LNCaP clone FGC (cell line): ENCODE results near the gene CTNNBL1.

ENCODE experiments used
- DNase-seq: peaks from one replicate; pipeline ENCODE4 v3.0.0-alpha.2; 2011; ENCODE audit warnings: low read depth
- H3K4me3 ChIP-seq: 2 replicates; pipeline ENCODE4 v1.5.1; 2011; ENCODE audit warnings: mild to moderate bottlenecking, low read depth, low read length, control low read depth
- CTCF ChIP-seq: IDR thresholded peaks from 2 replicates; pipeline ENCODE4 v1.5.1; 2012; ENCODE audit warnings: mild to moderate bottlenecking; ENCODE audit not compliant: control insufficient read depth, insufficient read depth; ENCODE audit errors: extremely low read depth

Gene CTNNBL1

GRCh38 chr20:37777988-37778659, 84.3 kb downstream of the CTNNBL1 start:
- no peak for DNase-seq
- no peak for TF ChIP-seq CTCF
- no peak overlapping the region for H3K4me3 ChIP-seq

- H3K4me3 ChIP-seq: no peak overlapping the region
- no peak for TF ChIP-seq CTCF
- no peak for DNase-seq
These were observed 87.8 kb downstream of the CTNNBL1 start for GRCh38 chr20:37781626-37782025.

- no peak overlapping the region for H3K4me3 ChIP-seq
- no peak for DNase-seq
- no peak for TF ChIP-seq CTCF
These were observed 92.2 kb downstream of the CTNNBL1 start for GRCh38 chr20:37786043-37786442.

GRCh38 chr20:37789408-37789807, 95.6 kb downstream of the CTNNBL1 start:
- no peak for TF ChIP-seq CTCF
- no peak for DNase-seq
- no peak overlapping the region for H3K4me3 ChIP-seq

- TF ChIP-seq CTCF: no peak
- no peak overlapping the region for H3K4me3 ChIP-seq
- DNase-seq: no peak
These were observed 97.1 kb downstream of the CTNNBL1 start for GRCh38 chr20:37790900-37791299.

- H3K4me3 ChIP-seq: no peak overlapping the region
- no peak for TF ChIP-seq CTCF
- no peak for DNase-seq
These were observed 102.3 kb downstream of the CTNNBL1 start for GRCh38 chr20:37796121-37796520.

- DNase-seq: no peak
- TF ChIP-seq CTCF: no peak
- H3K4me3 ChIP-seq: no peak overlapping the region
These were observed 102.9 kb downstream of the CTNNBL1 start for GRCh38 chr20:37796733-37797132.
